Lower lobe of right lung (tissue), 2 donors: Measurements from ENCODE around the gene TBC1D7. TPM values are rescaled to one million over a fixed set of nuclear protein-coding genes. Genes with fewer than 3 reads are reported as not detected.
"Not testable (repeated sequence)": the region's sequence is repeated elsewhere in the genome, so short reads cannot be mapped to it uniquely, and the experiment has no call there.

ENCODE experiments used
- ATAC-seq, 2 donors: fragments of 200-7000 bp; cut with Tn5 transposase; one replicate each; pipeline ENCODE4 v1.9.1; 2020 to 2022; ENCODE audit warnings: mild to moderate bottlenecking in 2 of 2, moderate library complexity in 2 of 2
- DNase-seq: peaks from one replicate; pipeline ENCODE4 v3.0.0-alpha.2; 2020
- H3K27ac ChIP-seq: fragments of 200-600 bp; one replicate; pipeline ENCODE4 v1.8.0; 2022
- H3K27me3 ChIP-seq: fragments of 200-600 bp; one replicate; pipeline ENCODE4 v1.8.0; 2022; ENCODE audit warnings: low read depth
- H3K36me3 ChIP-seq: fragments of 200-600 bp; one replicate; pipeline ENCODE4 v1.8.0; 2022; ENCODE audit warnings: mild to moderate bottlenecking
- H3K4me1 ChIP-seq: fragments of 200-600 bp; one replicate; pipeline ENCODE4 v1.8.0; 2022
- H3K4me3 ChIP-seq: fragments of 200-600 bp; one replicate; pipeline ENCODE4 v1.8.0; 2022; ENCODE audit warnings: mild to moderate bottlenecking
- H3K9me3 ChIP-seq: fragments of 200-600 bp; one replicate; pipeline ENCODE4 v1.8.0; 2022
- intact Hi-C: fragments of 100-400 bp; cut with DNase I; formaldehyde crosslinking; loops from one replicate; pipeline ENCODE4 v1.11.0; 2022
- total RNA-seq: library from RNA; stranded (reverse); fragmentation: NEBNext Ultra II Directional; extraction: Animal tissue kit (Norgen Biotek cat#: 25700); gene quantifications from one replicate; pipeline ENCODE4 v1.2.1, GENCODE V29; 2021
- TF ChIP-seq, protein P1 (sequence below): fragments of 200-600 bp; IDR thresholded peaks from one replicate; pipeline ENCODE4 v1.8.0; 2022; ENCODE audit warnings: antibody characterized with exemption, mild to moderate bottlenecking
- donor health status: DM: no; HTN: yes; CAD: no; lungs with severe emphysema.

The TBC1D7 gene
- total RNA-seq, 1 donor from 2014 or later: 18.8 TPM

DNA sequence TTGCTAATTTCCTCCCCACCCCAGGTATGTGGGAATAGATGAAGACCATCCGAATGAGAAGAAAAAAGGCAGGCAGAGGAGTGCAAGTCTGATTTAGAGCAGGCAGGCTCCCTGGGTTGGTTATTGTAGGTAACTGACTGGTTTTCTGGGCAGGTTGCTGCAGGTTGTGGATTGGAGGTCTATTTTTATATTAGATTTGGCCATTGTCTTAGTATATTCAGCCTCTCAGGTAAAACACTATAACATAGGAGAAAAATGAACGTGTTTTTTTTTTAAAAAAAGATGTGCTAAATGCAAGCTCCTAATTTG, 492 bp upstream of the TBC1D7 start:
- peaks cover 21% of the 10 kb centered on the region for H3K4me1 ChIP-seq
- DNase-seq (no peak), ATAC-seq (no peak)
- intact Hi-C loops: no loop called here
- H3K27ac ChIP-seq: peak overlapping the region; percentile 89
- peaks cover 24% of the 10 kb centered on the region for H3K36me3 ChIP-seq
- TF ChIP-seq, protein P1, sequence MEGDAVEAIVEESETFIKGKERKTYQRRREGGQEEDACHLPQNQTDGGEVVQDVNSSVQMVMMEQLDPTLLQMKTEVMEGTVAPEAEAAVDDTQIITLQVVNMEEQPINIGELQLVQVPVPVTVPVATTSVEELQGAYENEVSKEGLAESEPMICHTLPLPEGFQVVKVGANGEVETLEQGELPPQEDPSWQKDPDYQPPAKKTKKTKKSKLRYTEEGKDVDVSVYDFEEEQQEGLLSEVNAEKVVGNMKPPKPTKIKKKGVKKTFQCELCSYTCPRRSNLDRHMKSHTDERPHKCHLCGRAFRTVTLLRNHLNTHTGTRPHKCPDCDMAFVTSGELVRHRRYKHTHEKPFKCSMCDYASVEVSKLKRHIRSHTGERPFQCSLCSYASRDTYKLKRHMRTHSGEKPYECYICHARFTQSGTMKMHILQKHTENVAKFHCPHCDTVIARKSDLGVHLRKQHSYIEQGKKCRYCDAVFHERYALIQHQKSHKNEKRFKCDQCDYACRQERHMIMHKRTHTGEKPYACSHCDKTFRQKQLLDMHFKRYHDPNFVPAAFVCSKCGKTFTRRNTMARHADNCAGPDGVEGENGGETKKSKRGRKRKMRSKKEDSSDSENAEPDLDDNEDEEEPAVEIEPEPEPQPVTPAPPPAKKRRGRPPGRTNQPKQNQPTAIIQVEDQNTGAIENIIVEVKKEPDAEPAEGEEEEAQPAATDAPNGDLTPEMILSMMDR: no peak
- peak overlapping the region; percentile 76 for H3K4me3 ChIP-seq
- no peaks in the 10 kb centered on the region for H3K27me3 ChIP-seq
- H3K9me3 ChIP-seq: no peaks in the 10 kb centered on the region

DNA sequence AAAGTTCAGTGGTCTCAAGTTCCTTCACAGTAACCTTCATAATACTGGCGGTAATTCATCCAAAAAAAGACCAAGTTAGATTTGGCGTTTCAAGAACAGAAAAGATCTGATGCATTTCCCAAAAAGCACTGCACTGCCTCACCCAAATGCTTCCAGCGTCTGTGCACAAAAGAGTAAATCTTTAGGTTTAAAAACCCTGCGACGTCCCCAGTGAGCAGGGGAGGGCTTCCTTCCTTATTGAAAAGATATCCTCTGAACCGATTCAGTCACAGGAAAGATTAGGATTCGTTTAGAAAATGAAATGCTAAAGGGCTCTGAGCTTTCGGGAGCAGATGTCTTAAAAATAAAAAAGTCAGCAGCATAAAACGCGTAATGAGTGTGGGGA, 654 bp downstream of the TBC1D7 start:
- no peak for DNase-seq
- intact Hi-C loops: no loop called here
- no peaks in the 10 kb centered on the region for H3K27me3 ChIP-seq
- H3K36me3 ChIP-seq: peaks cover 36% of the 10 kb centered on the region
- H3K4me1 ChIP-seq: peaks cover 21% of the 10 kb centered on the region
- ATAC-seq: peak in 1 of 2 donors; percentile 3
- no peaks in the 10 kb centered on the region for H3K9me3 ChIP-seq
- TF ChIP-seq, protein P1: no peak
- peak overlapping the region; percentile 89 for H3K27ac ChIP-seq
- peak overlapping the region; percentile 76 for H3K4me3 ChIP-seq

DNA sequence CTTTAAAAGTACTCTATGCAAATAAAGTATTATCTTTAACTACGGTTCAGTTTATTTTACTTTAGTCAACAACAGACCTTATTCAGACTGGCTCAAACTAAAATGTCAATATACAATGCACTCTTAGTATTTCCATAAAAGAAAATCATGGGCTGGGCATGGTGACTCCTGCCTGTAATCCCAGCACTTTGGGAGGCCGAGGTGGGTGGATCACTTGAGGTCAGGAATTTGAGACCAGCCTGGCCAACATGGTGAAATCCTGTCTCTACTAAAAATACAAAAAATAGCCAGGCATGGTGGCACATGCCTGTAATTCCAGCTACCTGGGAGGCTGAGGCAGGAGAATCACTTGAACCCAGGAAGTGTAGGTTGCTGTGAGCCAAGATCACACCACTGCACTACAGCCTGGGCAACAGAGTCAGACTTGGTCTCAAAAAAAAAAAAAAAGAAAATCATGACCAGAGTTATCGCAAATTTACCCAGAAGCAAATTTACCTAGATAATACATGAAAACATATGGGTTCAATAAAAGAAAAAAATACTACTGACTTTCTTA, 2.2 kb downstream of the TBC1D7 start:
- H3K27me3 ChIP-seq, H3K9me3 ChIP-seq, ATAC-seq, H3K27ac ChIP-seq, DNase-seq, H3K4me3 ChIP-seq, intact Hi-C loops: not testable (repeated sequence)
- Histone ChIP-seq H3K4me1 (peaks cover 21% of the 10 kb centered on the region), H3K36me3 (peaks cover 51% of the 10 kb centered on the region)

DNA sequence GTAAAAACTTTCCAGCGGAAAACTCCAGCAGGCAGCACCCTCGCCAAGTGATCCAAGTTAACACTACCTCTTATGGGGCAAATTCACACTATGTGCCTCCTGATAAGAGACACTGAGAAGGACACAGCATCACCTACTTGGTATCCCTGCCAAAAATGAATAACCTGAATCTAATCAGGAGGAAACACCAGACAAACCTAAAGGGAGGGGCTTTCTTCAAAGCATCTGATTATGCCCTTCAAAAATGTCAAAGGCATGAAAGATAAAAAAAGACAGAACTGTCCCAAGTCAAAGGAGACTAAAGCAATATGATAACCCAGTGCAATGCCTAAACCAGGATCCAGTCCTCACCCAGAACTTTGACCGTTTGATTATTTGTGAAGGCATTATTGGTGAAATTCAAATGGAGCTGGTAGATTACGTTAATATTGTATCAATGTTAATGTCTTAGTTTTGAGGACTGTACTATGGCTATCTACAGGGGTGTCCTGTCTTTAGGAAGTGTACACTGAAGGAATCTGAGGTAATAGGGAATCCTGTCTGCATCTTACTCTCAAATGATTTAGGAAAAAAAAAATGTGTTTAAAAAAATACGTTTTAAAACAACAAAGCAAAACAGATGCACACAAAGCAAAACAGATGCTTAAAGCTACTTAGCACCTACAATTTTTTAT, 8.3 kb downstream of the TBC1D7 start:
- TF ChIP-seq, protein P1: no peak
- Histone ChIP-seq H3K27me3 (no peaks in the 10 kb centered on the region), H3K27ac (no peak overlapping the region), H3K9me3 (no peaks in the 10 kb centered on the region), H3K36me3 (peaks cover 99% of the 10 kb centered on the region), H3K4me3 (no peak overlapping the region), H3K4me1 (no peaks in the 10 kb centered on the region)
- intact Hi-C loops: no loop called here
- ATAC-seq (no peak), DNase-seq (no peak)

DNA sequence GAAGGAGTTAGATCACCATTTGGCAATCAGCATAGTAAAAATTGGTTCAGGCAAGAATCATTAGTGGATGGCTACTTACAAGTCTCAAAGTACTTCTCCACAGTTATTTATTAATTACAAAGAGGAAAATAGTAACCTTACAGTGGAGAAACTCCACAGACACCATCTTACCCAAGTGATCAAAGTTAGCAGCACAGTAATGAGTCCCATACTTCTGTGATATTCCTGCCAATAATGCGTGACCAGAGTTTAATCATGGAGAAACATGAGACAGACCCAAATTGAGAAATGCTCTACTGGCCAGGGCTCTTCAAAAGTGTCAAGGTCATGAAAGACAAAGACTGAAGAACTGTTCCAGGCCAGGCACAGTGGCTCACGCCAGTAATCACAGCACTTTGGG, 9.5 kb downstream of the TBC1D7 start:
- intact Hi-C loops: no loop called here
- Histone ChIP-seq H3K4me3 (no peak overlapping the region), H3K27me3 (no peaks in the 10 kb centered on the region), H3K9me3 (no peaks in the 10 kb centered on the region), H3K36me3 (peaks cover 99% of the 10 kb centered on the region), H3K27ac (no peak overlapping the region), H3K4me1 (no peaks in the 10 kb centered on the region)
- DNase-seq (no peak), ATAC-seq (no peak)
- TF ChIP-seq, protein P1: no peak

DNA sequence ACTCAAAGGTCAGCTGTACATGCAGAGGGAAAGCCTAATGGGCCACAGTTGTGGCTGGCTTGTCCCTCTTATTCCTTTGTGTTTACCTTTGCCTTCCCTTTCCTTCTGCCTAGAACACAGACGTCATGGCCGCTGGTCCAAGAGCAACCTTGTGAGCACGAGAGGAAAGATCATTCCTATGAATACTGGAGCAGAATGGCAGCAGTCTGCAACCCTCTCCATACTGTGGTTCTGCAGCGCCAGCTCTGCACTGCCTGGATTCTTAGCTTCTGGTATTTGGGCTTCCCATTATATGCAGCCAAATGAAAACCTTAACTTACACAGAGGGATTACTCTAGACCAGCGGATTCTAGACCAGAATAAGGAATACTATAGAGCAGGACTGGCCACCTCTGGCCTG, 12.4 kb downstream of the TBC1D7 start:
- no peaks in the 10 kb centered on the region for H3K4me1 ChIP-seq
- H3K36me3 ChIP-seq: peaks cover 93% of the 10 kb centered on the region
- ATAC-seq (no peak), DNase-seq (no peak)
- no peaks in the 10 kb centered on the region for H3K27me3 ChIP-seq
- intact Hi-C loops: no loop called here
- H3K27ac ChIP-seq: no peak overlapping the region
- TF ChIP-seq, protein P1: no peak
- H3K4me3 ChIP-seq: no peak overlapping the region
- H3K9me3 ChIP-seq: no peaks in the 10 kb centered on the region
